Embryonic facial prominence (tissue), 1 donor: ENCODE results near the gene ZNF317.
A peak's percentile ranks its signal among the peaks of the same experiment; 100 is the strongest.

Experiments
- DNase-seq: peaks from one replicate; pipeline ENCODE4 v3.0.0-alpha.2; 2016; ENCODE audit errors: extremely low spot score

The ZNF317 gene

DNA sequence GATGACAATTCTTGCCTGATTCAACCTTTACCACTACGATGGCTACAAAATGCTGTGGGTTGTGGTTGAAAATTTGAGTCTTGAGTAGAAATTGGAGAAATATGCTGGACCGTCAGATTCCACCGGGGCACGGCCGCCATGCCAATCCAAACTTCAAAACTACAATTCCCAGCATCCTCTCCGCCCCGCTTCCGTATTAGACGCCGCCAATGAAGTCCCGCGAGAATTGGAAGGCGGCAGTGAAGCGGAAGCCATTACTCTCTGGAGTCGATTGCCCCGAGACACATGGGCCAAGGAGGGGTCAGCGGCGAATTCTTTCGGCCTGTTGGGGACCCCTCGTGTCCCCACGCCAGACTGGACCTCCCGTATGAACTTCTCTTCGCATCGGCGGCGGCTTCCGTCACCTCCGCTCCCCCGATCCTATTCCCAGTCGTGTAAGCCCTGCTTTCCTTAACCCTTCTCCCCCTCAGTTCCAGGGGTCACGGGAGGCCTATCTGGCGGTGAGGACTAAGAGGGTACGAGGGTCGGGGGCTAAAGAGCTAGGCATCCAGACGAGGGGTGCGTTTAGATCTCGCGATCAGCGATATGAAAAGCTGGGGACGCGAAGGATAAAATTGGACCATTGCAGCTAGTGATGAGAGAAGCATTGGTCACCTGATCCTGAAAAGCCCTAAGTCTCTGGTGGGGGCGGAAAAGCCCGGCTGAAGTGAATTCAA is at the start of gene ZNF317:
Gene ZNF317, plus strand, starts transcription at position 239 of the 716 bp plus-strand sequence. CDS start 15,620 bp downstream, outside the sequence.
- peak; percentile 94 for DNase-seq

- DNase-seq, result no peak
These were observed 32.8 kb upstream of the ZNF317 start, which contains the start of gene OR7G2 for GRCh38 chr19:9107375-9107774. Gene OR7G2 (minus strand): TSS chr19:9107475. CDS start chr19:9103243, 4,232 bp downstream.

- DNase-seq, result no peak
These were observed 30.2 kb upstream of the ZNF317 start for GRCh38 chr19:9109959-9110358.

- no peak for DNase-seq
These were observed 24.8 kb upstream of the ZNF317 start, which contains the start of gene OR7G1 for GRCh38 chr19:9115307-9115813. Gene OR7G1 (minus strand): TSS chr19:9115763. CDS start chr19:9115763, 0 bp downstream.

- no peak for DNase-seq
These were observed 23.6 kb upstream of the ZNF317 start for GRCh38 chr19:9116547-9116946.

DNA sequence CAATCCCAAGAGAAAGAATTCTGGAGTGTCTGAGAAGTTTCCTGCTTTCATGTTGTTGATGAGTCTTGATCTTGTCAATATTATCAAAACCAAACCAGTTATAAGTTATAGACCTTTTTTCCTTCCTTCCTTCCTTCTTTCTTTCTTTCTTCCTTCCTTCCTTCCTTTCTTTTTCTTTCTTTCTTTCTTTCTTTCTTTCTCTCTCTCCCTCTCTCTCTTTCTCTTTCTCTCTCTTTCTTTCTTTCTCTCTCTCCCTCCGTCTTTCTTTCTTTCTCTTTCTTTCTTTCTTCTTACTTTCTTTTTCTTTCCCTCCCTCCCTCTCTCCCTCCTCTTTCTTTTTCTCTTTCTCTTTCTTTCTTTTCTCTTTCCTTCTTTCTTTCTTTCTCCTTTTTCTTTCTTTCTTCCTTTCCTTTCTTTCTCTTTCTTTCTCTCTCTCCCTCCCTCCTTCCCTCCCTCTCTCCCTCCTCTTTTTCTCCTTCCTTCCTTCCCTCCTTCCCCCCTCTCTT is 13.2 kb upstream of the ZNF317 start, which contains the start of gene OR7G3:
Gene OR7G3, minus strand, starts transcription at position 51 of the 506 bp plus-strand sequence. Its CDS starts 0 bp downstream, at position 51.
- no peak for DNase-seq

- DNase-seq, result no peak
These were observed 12.0 kb upstream of the ZNF317 start for GRCh38 chr19:9128171-9128570.

DNA sequence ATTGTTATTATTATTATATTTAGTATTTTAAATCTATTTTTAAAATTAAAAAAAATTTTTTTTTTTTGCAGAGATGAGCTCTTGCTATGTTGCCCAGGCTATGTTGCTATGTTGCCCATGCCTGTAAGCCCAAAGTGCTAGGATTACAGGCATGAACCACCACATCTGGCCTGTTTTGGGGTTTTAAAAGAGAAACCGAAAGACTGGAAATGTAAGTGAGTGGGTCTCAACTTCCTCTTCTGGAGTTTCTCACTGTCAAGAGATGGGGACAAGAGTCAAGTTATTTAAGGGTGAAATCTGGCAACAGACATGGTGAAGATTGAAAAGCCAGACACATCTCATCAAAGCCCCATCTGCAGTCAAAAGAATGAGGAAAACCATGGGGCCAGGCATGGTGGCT is 9.2 kb upstream of the ZNF317 start:
- no peak for DNase-seq

GRCh38 chr19:9132422-9132821 is 7.8 kb upstream of the ZNF317 start:
- DNase-seq, result no peak

DNA sequence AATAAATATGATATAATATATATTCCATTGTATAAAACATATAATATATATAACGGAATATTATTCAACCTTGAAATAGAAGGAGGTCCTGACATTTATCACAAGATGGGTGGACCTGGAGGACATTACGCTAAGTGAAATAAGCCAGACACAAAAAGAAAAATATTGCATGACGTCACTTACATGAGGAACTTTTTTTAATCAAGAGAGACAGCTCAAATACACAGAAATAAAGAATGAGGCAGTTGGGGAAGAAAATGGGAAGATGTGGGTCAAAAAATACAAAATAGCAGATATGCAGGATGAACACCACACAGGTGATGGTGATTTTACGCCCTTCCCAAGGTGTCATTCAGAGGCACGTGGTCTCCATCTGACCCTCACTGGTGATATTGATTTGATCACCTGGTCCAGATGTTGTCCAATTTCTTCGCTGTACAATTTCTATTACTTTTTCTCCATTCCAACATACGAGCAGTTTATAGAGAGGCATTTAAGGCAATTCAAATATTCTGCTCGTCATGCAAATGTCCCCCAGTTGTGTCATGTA is 513 bp upstream of the ZNF317 start:
- DNase-seq, result no peak

DNA sequence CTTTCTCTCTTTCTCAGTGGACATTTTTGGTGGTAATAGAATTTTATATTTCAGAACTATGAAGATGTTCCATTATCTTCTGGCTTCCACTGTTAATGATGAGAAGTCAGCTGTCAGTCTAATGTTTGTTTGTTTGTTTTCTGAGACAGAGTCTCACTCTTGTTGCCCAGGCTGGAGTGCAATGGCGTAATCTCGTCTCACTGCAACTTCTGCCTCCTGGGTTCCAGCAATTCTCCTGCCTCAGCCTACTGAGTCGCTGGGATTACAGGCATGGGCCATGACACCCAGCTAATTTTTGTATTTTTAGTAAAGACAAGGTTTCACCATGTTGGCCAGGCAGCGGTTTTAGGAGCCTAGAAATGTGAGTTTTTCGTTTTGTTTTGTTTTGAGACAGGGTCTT is 4.7 kb downstream of the ZNF317 start:
- no peak for DNase-seq

DNA sequence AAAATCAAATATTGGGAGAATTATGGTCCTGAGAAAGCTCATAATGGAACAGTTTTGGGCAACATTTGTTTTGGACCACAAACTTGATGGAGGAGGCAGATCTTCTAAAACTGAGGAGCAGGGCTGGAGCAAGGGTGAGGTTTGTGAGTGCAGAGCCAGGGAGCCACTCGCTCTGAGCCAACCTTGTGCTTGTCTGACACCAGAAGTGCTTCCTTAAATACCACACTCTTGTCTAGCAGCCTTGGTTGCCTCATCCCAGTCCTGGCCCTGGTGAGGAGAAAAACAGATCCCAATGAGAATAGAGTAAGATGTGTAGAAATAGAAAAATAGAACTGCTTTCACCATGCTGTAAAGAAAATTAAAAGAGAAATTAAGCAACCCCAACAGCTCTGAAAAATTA is 6.7 kb downstream of the ZNF317 start:
- DNase-seq, result no peak

- DNase-seq, result no peak
These were observed 8.5 kb downstream of the ZNF317 start for GRCh38 chr19:9148697-9149096.

DNA sequence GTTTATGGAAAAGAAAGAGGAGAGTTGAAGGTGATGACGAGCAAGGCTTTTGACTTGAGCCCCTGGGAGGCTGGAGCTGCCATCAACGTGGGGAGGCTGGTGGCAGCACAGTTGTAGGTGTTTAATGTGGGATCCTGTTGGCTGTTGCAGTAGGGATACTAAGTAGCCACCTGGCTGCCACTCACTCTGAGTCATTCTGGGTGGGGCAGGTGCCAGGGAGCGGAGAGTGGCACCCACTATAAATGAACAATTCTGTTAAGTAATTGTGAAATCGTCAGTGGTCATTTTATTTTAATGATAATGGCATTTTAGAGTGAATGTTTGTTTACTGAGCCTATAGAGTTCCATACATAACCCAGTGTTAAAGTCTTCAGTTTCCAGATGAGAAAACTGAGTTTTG is 9.8 kb downstream of the ZNF317 start:
- DNase-seq, result no peak

DNA sequence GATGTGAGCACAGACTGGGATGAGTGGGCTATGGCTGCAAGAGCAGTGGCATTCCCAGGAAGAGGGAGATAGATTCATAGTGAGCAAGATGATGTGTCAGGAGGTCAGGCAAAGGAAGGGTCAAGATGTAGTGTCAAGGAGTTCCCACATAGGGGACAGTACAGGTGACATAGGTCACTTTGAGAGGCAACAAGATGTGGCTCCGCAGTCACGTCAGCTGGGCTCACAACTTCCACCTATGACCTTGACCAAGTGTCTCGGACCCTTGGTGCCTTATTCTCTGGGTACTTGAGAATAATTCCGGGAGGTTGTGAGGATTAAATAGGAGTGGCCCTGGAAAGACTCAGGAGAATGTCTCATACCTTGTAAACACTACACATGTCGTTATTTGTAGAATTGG is 10.5 kb downstream of the ZNF317 start:
- no peak for DNase-seq

DNA sequence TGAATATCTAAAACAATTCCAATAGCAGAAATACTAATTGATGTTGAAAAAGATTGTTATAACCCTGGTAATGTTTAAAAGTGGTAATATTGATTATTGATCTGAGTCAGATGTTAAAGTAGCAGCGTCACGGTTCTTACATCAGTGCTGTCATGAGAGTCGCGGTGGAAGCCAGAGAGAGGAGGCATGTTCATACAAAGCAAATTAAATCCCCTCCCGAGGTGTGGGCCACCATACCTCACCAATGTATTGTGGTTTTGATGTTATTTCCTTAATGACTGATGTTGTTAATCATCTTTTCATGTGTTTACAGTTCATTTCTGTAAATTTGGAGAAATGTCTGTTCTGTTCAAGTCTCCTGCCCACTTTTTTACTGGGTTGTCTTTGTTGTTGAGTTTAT is 11.2 kb downstream of the ZNF317 start:
- no peak for DNase-seq

DNA sequence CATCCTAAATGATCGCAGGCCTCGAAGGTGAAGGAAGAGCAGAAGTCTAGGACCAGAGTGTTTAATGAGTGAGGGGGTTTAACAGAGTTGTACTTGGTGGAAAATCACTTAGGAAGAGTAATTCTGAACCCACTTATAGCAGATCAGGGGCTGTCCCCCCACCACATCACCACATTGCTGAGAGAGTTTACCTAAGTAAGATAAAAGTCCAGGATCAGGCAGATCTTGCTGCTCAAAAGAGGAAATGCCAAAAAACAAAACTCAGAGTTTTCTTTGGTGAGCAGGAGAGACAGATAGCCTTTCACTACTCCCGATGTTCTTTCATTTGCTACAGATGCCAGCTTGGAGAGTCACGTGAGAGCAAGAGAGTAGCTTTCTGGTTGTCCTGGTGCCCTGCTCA is 15.4 kb downstream of the ZNF317 start:
- DNase-seq, result no peak

GRCh38 chr19:9156304-9156703 is 16.1 kb downstream of the ZNF317 start:
- no peak for DNase-seq

DNA sequence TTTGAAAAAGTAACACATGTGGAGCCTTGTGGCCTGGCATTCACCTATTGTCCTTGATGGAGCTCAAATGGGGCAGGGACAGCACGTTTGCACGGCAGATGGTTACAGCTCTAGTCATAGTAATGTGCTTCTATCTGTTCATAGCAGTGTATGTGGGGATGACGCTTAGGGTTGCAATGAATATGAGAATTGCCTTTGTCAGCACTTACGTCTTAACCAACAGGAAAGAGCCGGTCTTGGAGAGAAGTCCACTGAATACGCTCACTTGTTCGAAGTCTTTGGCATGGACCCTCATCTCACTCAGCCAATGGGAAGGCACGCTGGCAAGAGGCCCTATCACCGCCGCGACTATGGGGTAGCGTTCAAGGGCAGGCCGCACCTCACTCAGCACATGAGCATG is 19.7 kb downstream of the ZNF317 start:
- no peak for DNase-seq

GRCh38 chr19:9161427-9161826 is 21.2 kb downstream of the ZNF317 start:
- no peak for DNase-seq

DNA sequence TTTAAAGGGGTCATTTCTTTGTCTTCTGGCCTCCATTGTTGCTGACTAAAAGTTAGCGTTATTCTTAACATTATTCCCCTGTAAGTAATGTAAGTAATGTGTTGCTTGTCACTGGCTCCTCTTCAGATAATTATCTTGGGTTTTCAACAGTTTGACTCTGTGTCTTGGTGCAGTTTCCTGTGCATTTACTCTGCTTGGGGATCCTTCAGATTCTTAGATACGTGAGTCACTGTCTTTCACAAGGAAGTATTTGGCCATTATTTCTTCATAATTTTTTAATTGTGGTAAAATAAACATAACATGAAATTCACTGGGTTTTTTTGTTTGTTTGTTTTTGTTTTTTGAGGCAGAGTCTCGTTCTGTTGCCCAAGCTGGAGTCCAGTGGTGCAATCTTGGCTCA is 25.1 kb downstream of the ZNF317 start:
- no peak for DNase-seq

GRCh38 chr19:9166846-9167245 is 26.6 kb downstream of the ZNF317 start:
- DNase-seq, result no peak

DNA sequence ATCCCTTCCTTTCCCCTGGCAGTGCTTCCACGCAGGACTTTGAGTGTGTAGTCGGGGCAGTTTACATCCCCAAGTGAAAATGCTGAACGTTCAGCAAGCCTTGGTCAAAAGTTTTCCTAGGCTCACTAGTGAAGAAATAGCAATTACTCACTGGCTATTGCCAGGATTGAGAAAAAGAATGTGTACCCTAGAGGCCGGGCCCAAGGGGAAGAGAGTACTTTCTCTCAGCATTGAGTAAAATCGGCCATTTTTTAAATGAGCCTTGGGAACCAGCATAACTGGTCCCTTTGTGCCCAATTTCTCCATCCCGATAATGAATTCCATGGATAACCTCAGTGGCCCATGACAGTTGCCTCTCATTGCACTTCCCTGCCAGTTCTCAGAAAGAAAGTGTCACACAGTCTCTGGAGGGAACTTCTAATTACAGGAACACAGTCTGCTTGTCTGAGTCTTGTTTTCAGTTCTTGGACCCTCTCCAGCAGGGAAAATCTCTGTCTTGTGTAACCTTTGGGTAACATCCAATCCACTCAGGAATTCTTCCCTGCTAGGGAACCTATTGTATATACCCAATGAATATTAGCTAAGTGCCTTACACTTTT is 31.3 kb downstream of the ZNF317 start:
- DNase-seq, result no peak
